Right renal cortex interstitium (tissue), 3 donors: ENCODE data around the gene WNK1. TPM values are rescaled to one million over a fixed set of nuclear protein-coding genes. Genes with fewer than 3 reads are reported as not detected.
"Not testable (repeated sequence)": the region's sequence is repeated elsewhere in the genome, so short reads cannot be mapped to it uniquely, and the experiment has no call there.

Experiments
- DNase-seq, 3 donors: peaks; one replicate each; pipeline ENCODE4 v3.0.0-alpha.2; 2013; ENCODE audit warnings: low read depth in 3 of 3, low spot score in 2 of 3
- polyA plus RNA-seq, 3 donors: library from polyadenylated mRNA; unstranded; fragments of 120-200 nt; gene quantifications; one replicate each; pipeline ENCODE4 v1.2.1, GENCODE V29; 2013; ENCODE audit not compliant: insufficient read length in 3 of 3

The WNK1 gene
- polyA plus RNA-seq, 3 donors, result 98.8 to 120 (median 116) TPM

DNA sequence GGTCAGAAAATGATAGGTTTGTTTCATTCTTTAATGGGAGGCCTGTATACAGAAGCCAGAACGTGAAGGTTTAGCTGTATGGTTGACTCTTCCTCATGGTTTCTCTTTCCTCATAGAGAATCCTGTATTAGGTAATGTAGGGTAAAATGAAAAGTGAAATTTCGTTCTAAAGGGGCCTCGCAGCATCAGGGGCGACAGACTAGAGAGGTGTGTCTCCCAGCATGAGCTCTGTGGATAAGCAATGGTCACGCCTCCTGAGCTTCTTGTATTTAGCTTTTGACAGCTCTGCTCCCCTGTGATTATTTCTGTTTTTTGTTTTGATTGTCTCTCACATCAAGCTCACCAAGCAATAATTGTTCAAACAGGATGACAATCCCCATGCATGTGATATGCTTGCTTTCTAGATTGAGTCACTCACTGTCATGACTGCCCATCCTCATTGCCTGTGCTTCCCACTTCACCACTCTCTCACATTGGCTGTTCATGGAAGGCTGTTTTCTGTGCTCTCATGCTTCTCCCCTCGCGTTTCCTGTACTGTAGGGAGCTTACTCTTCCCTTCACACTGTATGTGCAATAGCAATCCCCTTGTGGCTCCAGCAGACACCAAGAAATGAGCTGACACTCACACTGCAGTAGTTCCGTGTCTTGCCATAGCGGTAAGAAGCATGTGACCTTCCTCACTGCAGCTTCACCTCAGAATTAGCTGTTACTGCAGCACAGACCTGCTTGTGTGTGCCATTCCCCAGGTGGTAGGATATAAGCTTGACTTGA lies 153.1 kb downstream of the WNK1 start:
- no peak for DNase-seq

DNA sequence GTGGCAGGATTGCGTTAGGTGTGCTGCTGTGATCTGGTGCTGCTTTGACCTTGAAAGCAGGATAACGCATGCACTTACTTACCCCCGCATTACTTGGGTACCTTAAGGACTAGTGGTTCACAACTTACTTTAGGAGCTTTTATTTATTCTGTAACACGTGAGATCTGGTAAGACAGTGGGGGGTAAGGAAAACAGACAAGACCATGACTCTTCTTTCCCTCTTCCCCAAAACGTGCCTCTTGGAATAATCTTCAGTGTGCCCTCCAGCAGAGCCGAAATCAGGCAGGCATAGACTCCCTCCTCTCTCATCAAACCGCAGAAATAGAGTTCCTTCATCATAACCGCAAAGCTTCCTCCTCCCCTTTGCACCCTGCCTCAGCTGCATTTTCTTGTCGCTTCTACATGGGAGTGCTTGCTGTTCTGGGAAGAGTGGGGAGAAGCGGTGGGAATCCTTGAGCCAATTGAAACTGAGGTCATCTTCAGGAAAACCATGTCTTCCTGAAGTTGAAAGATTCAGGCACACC lies 153.7 kb downstream of the WNK1 start:
- DNase-seq, result no peak

DNA sequence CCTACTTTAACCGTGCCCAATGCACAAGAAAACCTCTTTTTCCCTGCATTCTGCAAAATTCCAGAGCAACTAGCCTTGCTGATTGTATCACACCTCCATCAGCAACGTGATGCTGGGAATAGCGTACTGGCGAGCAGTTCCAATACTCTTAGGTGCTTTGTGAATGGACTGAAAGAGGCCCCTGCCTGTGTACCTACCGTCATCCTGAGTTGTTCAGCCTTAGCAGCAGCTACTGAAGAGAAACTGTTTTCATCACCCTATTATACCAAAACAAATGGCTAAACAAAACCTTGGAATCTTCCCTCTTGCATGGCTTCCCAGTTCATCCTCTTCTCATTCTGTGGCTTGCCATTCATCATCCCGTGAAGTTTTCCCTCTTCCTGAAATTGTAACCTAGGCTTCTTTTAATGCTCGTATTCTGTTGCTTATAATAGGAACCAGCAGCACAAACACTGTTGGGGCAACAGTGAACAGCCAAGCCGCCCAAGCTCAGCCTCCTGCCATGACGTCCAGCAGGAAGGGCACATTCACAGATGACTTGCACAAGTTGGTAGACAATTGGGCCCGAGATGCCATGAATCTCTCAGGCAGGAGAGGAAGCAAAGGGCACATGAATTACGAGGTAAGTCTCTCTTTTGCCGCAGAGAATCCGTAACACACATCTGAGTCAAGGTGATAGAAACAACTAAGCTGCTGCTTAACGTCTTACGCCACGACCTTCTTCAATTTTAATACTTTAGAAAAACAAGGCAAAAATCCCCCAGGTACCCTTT lies 155.2 kb downstream of the WNK1 start:
- no peak for DNase-seq

DNA sequence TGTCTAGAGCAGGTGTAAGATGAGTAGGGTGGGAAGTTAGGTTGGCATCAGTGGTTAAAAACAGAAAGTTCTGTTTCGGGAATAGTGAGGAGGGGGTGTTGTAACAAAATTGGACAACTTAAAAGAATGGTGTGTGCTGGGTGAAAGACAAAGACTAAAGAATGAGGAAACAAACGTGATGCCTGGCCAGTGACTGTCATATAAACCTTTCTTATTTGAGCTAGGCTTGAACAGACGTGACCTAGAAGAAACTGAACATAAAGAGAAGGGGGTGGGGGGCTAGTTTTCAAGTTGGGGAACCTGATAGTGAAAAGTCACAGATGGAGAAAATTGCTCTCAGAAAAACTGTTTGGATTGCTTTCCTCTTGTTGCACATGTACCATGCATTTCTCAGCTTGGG lies 157.5 kb downstream of the WNK1 start:
- no peak for DNase-seq

DNA sequence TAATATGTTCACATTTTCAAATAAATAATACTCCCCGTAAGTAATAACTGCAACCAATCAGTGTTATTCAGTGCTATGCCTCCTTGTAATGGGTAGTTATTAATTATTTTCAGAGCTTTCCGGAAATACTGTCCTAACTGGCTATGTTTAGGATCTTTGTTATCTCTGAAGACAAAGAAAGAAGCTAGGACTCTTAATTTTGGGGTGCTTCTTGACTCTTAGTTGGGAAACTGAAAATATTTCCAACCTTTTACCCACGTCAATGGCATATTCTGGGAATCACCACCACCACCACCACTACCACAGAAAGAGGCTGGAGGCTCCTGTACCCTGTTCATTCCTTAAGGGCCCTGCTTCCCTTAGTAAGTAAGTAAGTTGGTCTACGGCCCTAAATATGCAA lies 158.0 kb downstream of the WNK1 start:
- DNase-seq, result no peak

DNA sequence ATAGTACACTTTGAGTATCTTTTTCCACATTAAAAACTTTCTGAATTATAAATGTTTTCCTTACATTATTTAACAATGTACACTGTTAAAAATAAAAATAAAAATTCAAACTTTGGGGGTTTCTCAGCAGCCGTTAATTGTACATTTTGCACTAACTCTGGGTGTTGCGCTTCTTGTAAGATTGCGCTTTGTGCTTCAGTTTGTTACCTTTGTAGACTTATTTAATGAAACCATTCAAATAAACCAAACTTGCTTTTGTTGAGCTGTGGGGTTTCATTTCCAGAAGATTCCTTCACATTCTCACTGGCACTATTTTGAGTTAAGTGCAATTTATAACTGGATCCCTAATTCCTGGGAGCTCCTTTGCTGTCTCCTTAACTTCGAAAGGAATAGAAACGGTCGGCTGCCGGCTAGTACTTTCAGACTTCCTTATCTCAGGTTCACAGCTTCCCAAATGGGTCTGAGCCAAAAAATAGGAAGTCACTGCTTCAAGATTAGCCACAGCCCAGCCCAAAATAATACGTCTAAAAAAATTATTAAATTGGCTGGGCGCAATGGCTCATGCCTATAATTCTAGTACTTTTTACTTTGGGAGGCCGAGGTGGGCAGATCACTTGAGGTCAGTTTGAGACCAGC lies 158.9 kb downstream of the WNK1 start:
- no peak for DNase-seq

DNA sequence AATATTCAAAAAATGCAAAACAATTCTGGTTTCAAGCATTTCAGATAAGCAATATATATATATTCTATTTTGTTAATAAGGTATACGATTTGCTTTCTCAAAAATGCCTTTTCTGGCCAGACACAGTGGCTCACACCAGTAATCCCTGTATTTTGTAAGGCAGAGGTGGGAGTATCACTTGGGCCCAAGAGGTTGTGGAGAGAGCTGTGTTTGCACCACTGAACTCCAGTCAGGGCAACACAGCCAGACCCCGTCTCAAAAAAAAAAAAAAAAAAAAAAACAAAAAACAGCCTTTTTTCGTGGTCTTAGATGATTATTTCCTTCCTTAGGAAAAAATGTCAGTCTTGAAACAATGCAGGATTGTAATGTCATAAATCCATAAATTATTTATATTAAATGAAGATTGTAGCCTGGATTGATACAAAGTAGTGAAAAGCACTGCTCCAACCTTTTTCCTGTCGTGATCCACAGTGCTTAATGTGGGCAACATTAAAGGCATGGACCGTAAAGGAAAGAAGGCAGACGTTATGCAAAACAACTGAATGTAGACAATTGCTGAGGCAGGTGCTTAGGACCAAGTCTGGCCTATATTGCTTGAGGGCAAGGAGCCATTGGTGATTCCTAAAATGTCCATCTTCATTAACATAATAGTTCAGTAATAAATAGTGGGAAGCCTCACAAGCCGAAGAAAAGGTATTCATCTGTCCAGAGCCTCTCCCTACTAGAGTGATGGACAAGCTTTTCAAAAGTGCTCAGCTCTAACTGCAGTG lies 160.3 kb downstream of the WNK1 start:
- no peak for DNase-seq

DNA sequence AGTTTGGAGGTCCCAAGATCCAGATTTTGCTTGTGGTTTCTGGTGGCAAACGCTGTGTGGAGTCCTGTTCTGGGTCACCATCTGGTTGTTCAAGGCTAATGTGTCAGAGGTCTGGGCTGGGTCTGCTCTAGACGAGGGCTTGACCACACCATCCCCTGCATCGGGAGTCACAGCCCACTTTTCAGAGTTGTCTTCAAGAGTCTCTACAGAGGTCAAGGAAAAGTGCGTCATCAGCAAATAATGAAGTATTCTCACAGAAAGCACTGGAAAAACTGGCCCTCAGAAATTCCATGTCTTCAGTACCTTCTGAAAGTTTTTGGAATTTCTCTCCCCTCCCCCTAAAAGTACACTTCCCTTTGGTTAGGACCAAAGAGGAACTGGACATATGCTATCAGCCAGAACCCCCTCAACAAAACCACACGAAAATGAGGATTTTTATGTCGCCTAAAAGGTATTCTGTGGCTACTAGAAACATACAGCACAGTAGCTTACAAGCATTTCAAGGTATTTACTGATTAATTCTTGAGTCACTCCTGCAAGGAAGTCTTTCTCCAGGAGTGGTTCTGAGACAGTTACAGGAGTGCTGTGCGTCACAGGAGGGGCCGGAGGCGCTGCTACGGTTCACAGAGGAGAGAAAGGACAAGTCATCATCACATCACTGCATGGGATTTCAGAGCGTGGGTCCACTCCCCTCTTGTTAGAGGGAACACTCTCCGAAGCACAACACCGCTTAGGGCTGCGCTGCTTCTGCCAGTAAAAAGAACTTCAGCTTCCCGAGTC lies 161.7 kb downstream of the WNK1 start:
- DNase-seq, result no peak

DNA sequence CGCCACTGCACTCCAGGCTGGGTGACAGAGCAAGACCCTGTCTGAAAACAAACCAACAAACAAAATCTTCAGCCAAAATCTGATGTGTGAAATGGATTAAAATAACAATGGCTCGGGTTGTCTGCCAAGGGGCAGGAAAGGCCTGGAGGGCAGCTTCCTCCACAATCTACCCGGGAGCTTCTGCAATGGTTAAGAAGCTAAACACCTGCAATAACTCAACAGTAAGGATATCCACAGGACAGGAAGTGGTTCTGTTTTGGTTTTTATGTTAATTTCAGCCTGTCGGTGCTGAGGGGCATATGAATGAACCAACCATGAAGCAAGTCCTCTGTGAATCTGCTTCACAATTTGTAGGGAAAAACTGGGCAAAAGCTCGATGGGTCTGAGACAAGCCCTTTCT lies 162.7 kb downstream of the WNK1 start:
- no peak for DNase-seq

DNA sequence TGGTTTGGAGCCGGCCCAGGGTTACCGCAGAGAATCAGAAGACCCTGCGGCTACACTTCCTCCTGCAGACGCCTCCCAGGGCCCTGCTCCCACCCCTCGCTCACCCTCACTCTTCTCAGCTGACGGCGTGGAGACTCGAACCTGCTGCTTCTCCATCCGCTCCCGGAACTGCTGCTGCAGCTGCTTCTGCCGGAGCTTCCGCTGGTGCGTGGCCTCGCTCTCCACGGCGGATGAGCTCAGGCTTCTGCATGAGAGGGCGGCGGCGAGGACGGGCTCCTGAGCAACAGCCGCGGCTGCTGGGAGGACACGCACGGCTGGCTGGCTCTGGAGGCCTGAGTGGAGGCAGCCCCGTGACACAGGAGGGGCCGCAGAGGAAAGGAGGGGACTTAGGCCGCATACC lies 163.9 kb downstream of the WNK1 start:
- peak in 1 of 3 donors; percentile 45 for DNase-seq

DNA sequence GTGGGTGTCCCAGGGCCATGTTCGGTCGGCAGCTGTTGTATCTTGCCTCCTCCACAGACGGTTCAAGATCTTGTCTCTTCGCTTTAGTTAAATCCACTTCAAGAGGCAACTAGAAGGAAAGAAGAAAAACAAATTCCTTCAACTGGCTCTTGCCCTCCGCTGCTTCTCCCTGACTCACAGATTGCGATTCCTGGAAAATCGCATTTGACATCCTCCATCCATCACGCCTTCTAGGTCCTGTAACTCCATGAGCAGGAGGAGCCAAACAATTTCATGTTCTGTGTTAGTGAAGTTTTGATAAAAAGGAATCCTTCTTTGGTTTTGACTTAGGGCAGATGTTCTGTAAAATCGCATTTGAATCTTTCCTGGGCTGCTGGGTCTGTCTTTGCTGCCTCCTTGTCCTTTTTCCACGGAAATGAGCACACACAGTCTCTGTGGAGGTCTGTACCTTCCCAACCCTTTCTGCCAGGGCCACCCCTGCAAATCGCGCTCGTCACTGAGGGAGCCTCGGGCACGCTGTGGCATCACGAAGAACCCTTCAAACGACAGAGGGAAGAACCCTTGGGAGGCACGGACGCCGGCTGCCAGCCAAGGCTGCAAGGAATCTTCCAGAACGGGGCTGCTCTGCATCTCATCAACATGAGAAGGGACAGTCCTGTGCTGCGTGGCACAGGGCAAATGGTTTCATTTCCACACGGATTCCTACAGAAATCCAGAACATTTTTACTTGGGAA lies 164.5 kb downstream of the WNK1 start:
- no peak for DNase-seq

DNA sequence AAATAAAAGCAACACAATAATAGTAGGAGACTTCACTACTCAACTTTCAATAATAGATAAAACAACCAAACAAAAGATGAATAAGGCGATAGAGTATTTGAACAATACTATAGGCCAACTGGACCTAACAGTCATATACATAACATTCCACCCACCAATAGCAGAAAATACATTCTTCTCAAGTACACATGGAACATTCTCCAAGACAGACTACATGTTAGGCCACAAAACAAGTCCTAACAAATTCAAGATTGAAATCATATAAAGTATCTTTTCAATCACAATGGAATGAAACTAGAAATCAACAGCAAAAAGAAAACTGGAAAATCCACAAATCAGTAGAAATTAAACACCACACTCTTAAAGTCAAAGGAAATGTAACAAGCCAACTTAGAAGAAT lies 168.3 kb downstream of the WNK1 start:
- no peak for DNase-seq

DNA sequence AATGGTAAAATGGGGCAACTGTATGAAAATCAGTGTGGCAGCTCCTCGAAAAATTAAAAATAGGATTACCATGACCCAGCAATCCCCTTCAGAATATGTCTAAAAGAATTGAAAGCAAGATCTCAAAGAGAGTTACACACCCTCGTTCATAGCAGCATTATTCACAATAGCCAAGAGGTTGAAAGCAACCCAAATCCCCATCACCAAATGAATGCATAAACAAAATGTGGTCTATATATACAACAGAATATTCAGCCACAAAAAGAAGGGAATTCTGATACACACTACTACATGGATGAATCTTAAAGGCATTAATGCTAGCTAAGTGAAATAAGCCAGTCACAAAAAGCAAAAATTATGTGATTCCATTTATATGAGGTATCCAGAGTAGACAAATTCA lies 169.9 kb downstream of the WNK1 start:
- DNase-seq, result no peak

DNA sequence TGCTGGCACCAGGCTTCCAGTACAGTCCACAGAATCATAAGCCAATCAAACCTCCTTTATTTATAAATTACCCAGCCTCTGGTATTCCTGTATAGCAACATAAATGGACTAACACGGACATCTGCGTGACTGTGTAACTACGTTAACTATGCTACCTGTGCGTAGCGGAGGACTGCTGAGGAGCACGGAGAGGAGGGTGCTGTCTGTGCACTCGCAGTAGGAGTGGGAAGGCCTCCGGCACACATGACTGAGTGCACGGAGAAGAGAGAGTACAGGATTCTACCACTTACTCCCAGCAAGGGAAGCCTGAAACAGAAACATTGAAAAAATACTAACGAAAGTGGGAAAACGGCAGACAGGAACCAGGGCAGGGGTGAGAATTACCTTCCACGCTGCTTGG lies 174.3 kb downstream of the WNK1 start:
- DNase-seq, result no peak

DNA sequence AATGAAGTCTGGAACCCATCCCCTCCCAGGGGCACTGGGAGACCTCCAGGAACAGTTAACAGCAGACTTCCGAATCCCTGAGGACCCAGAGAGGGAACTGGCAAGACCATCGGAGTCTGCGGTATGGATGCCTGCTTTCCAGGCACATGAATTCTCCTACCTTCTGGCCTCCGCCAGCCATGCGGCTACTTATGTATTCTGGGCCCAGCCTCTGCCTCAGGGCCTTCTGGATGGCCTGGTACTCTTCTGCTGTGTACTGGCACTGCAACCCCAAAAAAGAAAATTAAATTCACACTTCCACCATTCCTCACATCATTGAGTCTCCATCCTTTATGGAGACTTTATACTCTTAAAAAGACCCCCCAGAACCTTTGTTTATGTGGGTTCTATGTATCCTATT lies 178.7 kb downstream of the WNK1 start:
- no peak for DNase-seq

DNA sequence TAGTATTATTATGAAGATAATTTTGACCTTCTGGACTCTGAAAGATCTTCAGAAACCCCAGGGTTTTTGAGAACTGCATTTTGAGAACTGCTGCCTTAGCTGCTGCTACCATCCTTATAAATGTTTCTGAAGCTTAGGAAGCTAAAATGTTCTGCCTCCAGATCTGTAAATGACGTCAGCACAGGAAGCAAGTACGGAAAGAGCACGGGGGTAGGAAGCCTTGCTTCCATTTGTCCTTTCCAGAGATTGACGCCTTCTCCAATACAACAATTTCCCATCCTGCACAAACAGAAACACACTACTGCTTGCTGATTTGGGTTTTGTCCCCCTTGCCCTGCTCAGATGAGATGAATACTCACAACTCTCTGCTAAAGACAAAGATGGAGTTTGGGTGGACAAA lies 179.2 kb downstream of the WNK1 start:
- DNase-seq, result no peak

DNA sequence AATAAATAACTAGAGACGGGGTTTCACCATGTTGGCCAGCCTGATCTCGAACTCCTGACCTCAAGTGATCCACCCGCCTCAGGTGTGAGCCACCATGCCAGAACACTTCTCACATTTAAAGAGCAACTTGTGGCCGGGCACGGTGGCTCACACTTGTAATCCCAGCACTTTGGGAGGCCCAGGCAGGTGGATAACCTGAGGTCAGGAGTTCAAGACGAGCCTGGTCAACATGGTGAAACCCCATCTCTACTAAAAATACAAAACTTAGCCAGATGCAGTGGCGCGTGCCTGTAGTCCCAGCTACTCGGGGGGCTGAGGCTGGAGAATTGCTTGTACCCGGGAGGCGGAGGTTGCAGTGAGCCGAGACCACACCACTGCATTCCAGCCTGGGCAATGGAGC lies 183.5 kb downstream of the WNK1 start:
- not testable (repeated sequence) for DNase-seq

DNA sequence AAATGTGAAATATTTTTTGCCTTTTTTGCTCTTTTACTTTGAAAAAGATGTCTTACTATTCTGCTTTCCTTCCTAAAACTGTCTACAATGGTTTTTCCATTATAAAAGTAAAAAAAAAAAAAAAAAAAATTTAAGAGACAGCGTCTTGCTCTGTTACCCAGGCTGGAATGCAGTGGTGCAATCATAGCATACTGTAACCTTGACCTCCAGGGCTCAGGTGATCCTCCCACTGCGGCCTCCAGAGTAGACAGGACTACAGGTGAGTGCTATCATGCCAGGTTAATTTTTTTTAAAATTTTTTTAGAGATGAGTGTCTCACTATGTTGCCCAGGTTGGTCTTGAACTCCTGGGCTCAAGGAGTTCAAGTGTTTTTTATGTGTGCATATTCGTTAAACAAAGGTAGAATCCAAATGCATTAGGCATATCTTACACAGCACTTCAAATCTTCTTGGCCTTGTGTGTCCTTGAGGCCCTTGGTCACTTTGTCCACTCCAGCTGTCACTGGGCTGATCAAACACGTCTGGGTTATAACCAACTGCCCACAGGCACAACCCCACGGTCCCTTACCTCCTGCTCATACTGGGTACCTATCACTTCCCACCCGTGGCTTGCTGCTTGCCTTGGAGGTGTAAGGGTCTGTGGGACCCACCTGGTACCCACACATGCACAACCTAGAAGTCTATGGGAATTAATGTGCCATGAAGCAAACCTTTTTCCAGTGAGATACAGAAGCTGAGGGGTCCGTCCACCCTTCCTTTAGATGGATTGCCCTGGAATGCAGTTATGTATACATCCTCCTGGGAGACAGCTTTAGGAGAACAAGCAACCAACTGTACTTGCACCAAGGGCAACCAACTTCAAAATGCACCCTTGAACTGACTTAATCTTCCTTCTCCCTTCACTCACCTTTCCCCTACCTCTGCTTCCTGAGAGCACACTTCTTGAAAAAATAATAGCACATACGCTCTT lies 184.3 kb downstream of the WNK1 start:
- no peak for DNase-seq
